Left renal cortex interstitium (tissue), 4 donors: ENCODE data around the gene NCMAP. TPM values are rescaled to one million over a fixed set of nuclear protein-coding genes. Genes with fewer than 3 reads are reported as not detected.
A peak's percentile ranks its signal among the peaks of the same experiment; 100 is the strongest.

Source experiments
- DNase-seq, 4 donors: peaks; one replicate each; pipeline ENCODE4 v3.0.0-alpha.2; 2013; ENCODE audit warnings: low read depth in 4 of 4, low spot score in 2 of 4, missing footprints in 1 of 4
- polyA plus RNA-seq, 4 donors: library from polyadenylated mRNA; unstranded; fragments of 120-200 nt; gene quantifications; one replicate each; pipeline ENCODE4 v1.2.1, GENCODE V29; 2013; ENCODE audit not compliant: insufficient read length in 4 of 4

The NCMAP gene
- polyA plus RNA-seq, 4 donors = 0.66 to 0.96 (median 0.79) TPM

DNA sequence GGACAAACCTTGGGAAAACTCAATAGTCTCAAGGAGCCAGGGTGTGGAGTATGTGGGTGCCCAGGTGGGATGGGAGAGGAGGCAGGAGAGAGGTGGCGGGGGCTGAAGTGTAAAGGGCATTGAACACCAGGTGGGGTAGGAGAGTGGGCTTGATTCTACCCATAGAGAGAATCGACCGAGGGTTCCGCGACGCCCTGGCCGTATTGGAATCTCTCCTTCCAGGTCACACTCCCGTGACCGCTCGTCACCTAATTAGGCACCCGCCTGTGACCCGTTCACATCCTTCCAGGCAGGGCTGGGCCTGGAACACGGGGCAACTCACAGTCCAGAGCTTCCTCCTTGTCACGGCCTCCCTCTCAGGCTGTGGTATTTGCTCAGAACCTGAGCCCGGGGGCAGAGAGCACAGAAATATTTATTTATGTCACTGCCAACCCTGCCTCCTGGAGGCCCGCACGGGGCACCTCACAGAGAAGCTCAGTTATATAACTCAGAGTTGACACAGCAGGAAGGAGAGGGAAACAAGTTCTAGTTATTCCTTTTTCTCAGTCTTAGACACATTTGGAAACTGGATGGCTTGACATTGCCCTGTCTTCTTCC lies 12.0 kb downstream of the NCMAP start:
- no peak for DNase-seq

DNA sequence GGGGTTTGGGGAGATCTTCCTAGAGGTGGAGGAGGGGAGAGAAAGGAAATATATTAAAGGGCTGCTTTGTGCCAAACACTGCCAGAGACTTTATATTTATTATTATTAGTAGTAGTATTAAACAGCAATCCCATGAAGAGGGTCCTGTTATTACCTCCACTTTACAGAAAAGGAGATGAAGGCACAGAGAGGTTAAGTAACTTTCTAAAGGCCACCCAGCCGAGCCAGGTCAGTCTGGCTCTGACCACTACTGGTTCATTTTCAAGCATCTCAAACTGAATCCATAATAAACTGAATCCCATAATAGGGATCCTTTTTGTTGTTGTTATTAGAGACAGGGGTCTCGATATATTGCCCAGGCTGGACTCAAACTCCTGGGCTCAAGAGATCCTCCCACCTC lies 12.6 kb downstream of the NCMAP start:
- no peak for DNase-seq

DNA sequence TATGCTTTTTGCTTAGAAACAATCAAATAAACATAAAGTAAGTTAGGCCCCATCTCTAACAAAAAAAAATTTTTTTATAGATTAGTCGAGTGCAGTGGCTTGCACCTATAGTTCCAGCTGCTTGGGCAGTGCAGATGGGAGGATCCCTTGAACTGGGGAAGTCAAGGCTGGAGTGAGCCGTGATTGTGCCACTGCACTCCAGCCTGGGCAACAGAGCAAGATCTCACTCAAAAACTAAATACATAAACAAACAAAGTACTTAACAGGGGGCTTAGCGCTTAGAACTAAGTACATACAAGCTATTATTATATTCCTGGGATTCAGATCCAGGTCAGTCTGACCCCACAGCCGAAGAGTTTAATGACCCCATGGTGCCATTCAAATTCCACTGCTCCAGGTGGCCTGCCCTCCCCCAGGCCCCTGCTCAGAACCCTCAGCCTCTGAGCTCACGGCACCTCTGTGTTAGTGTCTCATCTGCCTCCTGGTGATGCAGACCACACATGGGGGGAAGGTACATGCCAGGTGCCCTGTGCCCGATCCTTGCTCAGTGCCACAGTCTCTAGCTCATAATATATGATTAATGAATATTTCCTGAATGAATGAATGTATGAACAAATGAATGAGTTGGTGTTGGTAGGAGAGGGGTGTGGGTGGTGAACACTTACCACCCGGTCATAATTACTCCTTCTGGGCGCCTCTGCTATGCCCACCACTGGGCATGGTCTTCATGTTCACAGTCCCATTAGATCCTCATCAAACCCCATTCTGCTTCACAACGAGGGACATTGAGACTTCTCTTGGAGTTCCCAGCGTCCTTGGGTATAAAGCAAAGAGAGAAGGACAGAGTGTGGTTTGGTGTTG lies 14.6 kb downstream of the NCMAP start:
- DNase-seq = no peak

DNA sequence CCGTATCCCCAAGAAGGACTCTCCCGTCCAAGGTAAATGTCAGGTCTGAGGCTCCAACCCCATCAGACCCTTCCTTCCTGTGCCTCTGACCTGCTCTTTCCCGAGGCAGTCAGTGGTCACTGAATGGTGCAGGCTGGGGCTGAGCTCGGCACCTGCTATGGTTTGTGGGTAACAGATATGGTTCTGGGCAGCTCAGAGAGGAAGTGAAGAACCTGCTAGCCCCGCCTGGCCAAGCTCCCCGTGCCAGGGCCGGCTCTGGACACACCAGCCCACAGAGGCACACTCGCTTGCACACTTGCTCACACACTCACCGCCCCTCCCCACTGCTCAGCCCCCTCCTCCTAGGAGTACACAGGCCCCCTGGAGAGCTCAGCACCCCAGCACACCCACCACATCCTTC lies 16.4 kb downstream of the NCMAP start:
- no peak for DNase-seq

DNA sequence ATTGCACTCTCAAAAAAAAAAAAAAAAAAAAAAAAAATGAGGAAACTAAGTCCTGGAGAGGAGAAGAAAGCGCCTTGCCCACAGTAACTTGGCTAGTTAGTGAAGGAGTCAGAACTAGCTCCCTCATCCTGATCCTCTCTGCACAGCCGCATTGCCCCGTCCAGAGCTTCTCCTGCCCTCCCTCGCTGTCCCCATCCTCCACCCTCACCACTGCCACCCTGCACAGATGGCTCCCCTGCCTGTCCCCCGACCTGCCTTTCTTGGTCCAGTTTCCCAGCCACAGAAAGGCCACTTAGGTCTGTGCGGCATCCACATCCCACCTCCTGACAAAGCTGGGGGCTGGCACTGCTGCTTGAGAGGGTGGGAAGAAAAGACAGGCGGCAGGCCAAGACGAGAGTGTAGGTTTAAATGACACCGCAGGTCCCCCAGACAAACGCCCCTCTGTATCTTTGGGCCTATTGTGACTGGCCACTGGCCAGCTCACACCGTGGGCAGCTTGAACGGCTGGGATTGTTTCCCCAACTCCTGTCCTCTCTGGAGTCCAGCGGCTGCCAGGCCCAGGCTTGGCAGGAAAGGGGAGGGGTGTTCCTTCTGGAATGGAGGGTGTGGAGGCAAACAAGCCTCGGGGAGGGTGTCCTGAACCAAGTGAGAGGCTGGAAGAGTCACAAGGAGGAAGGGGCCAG lies 20.2 kb downstream of the NCMAP start:
- DNase-seq = no peak

DNA sequence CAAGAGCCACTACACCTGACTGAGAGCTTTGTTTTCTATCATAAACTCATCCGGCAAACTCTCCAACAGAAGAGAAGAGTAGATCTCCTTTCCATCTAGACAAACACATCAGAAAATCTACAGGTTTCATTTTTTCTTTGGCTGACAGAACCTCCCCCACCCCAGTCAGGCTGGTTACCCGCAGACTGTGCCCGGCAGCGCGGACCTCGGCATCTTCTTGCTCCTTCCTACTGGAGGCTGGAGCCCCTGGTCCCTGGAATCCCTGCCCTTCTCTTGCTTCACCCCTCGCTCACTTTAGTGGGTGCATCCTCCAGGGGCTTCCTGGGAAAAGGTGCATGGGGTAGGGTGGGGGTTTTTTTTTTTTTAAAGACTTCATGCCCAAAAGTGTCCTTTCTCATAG lies 23.0 kb downstream of the NCMAP start:
- DNase-seq = no peak

DNA sequence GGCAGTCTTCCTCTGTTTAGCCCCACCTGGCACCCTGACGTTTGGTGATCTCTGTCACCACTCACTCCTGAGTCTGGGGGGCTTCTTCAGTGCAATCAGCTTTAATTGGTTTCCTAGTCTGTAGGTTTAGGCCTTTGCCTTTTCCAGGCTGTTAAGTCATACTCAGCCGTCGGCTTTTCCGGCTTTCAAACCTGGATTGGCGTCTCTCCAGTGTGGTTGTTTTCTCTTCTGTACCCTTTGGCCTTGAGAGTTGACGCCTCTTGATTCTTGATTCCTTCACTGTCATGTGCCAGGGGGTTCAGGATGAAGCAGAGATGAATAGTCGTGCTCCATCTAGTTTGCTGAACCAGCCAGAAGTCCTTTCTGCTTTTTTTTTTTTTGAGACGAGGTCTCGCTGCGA lies 24.9 kb downstream of the NCMAP start:
- no peak for DNase-seq

DNA sequence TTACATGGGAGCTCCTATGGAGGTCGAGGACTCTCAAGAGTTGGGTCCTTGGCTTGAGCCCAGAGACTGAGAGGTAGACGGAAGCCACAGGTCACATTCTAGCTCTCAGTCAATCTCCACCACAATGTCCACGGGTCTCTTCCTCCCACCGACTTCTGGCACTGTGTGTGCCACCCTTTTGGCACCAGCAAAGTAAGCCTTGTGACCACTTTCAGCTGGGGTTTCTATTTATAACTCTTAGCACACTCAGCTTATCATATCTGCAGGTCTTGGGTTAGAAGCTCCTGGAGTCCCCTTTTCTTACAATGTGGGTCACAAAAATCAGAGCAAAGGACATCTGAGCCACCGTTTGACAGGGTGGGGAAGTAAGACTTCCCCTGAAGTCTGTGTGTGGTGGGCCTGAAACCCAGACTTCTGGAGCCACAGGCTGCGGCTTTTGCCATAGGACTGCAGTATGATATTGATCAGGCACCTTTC lies 28.3 kb downstream of the NCMAP start:
- DNase-seq = no peak

DNA sequence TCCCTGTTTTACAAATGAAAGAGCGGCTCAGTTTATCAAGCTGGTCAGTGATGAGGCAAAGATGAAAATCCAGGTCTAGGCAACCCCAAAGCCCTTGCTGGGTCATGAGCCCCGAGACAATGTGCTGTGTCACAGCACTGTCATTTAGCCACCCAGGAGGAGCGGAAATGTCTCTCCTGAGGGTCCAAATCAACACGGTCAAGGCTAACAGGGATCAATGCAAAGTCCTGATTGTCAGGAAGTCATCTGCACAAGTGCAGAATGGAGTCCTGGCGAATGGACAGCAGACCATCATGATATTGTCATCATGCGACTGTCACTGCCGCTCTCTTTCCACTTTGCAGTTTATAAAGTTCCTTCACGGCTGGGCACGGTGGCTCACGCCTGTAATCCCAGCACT lies 30.2 kb downstream of the NCMAP start:
- DNase-seq = no peak

DNA sequence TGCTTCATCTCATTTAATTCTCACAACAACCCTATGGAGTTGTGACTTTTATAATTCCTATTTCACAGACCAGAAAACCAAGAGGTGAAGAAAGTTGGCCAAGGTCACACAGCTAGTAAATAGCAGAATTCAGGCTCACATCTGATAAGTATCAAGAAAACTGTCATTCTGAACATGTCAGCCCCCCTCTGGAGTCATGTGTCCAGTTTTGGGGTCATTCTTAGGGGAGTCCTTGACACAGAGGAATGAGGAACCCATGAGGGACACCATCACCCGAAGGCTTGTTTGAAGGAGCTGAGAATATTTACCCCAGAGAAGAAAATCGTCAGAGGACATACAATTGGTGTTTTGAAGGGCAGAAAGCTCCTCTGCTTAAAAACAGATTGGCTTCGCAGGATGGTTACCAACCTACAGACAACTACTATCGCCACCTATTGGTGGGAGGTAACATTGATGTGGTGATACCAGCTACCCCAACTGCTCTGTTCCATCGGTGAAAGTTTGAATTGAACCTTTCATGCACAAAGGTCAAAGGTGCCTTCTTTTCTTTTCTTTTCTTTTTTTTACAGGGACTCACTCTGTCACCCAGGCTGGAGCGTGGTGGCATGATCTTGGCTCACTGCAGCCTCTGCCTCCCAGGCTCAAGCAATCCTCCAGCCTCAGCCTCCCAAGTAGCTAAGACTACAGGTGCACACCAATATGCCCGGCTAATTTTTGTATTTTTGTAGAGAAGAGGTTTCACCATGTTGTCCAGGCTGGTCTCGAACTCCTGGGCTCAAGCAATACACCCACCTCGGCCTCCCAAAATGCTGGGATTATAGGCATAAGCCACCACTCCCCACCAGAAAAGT lies 31.3 kb downstream of the NCMAP start:
- peak in 1 of 4 donors; percentile 44 for DNase-seq

DNA sequence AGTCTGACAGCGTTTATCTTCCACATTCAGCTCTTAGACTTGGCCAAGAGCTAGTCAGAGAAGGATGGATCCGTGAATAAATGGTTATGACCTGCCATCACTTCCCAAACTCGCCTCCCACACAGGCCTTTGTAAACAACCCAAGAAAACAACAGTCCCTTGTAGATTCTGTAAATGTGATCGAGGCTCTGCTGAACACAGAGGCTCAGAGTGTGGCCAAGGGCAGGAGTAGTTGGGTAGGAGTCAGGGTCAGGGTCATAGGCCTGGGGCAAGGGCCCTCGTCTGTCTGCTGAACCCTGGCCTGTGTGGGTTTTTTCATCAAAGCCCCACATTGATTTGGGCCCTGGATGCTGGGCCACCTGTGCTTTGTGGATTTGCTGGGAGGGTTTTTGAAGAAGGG lies 32.7 kb downstream of the NCMAP start:
- DNase-seq = no peak

DNA sequence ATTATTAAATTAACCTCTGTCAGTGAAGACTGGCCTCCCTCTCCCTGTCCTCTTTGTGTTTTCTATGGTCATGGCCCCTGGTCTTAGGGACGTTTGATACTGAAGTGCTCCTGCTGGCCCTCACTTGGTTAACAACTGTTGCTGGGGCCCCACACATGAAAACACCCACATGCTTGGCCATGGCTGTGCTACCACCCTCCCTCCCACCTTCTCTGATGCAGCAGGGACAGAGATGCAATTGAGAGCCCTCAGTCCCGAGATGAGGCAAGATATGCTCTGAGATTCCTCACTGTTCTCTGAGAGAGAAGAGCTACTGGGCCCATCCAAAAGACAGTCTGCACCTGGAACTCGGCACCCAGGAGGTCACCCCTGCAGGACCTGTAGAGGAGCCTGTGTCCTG lies 33.3 kb downstream of the NCMAP start:
- DNase-seq = no peak

DNA sequence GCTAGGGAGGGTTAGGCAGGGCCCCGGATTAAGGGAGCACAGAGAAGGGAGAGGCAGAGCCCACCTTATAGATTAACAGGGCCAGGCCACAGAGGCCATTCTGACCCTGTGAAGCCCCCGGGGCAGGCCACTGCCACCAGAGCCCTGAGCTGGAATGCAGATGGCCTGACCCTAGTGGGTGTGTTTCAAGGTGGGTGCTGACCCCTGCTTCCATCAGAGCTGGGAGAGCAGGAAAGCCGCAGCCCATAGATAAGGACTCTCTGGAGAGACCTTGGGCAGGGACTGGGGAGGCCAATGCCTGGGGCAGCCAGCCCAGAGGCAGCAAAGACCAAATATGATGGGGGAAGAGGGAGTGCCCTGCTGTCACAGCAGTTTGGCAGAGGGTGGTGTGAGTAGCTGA lies 35.9 kb downstream of the NCMAP start:
- DNase-seq = no peak

DNA sequence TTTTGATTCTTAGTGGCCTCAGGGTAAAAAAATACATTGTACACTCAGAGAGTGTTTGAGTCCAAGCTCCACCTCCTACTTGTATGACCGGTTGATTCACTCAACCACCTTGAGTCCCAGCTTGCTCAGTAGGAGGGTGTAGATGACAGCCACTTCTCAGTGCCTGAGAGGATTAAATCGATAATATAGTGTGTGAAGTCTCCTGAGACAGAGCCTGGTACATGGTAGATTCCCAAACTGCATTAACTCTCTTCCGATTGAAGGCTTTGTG lies 38.4 kb downstream of the NCMAP start:
- DNase-seq = no peak

DNA sequence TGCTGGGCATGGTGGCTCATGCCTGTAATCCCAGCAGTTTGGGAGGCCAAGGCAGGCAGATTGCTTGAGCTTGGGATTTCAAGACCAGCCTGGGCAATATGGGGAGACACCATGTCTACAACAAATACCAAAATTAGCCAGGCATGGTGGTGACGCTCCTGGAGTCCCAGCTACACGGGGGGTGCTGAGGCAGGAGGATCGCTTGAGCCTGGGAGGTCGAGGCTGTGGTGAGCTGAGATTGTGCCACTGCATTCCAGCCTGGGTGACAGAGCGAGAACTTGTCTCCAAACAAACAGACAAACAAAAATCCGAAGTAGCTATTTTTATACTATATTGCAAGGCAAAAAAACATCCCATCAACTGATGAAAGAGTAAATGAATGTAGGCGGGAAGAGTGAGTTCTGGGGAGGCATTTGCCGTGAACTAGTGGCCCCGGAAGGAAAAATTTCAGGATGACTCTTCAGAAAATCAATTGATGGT lies 40.6 kb downstream of the NCMAP start:
- no peak for DNase-seq

DNA sequence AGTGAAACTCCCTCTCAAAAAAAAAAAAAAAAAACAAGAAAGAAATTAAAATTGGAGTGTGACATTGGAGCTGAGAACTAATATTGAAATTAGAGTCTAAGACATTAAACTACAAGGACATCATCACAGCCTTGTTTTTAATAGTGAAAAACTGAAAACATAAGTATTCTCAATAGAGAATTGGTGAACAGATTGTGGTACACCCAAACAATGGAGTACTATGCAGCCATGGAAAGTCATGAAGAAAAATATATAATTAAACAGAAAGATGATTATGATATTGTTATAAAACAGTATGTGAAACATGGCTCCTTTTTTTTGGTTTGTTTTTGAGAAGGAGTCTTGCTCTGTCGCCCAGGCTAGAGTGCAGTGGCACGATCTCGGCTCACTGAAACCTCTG lies 43.4 kb downstream of the NCMAP start:
- DNase-seq = no peak

DNA sequence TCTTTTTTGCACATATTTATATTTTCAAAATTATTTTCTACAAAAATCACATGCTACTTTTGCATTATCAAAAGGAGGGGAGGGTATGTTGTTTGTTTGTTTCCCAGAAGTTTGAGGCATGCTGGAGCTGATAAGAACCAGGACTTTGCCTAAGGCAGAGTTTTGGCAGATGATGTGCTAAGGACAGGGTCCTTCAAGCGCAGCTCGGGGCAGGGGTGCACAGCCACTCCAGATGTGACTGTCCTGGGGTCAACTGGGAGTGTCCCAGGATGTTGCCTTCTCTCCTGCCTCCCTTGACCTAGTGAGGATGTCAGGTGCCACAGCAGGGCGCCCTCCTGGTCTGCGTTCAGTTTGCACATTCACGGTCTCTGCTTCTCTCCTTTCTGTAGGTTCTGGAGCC lies 44.7 kb downstream of the NCMAP start:
- DNase-seq = no peak

DNA sequence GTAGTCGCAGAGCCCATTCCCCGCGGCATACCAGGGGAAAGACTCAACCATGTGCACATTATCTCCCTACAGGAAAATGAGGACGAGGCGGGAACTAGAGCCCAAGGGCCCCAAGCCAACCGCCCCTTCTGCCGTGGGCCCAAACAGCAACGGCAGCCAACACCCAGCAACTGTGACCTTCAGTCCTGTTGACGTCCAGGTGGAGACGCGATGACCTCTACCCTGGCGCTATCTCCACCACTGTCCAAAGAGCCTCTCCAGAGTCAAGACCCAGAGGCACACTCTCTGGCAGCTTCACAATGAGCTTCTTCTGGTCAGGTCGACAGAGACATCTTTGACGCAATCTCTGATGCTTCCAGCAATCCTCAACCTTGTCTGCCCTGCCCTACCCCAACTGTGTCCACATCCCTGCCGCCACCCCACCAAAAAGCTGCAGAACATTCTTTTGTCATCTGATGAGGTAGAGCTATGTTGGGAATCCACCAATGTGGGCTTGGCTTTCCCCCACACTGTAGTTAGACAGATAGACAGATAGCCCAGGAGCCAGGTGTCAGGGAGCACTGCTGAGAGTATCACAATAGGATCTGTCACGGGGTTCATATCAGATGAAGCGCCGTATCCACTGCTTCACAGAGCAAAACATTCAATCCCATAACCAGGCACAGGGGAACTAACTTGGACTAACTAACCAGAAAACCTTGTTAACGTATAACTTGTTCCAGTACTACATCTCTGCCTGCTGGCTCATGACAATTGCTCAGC lies 49.8 kb downstream of the NCMAP start:
- DNase-seq = no peak

DNA sequence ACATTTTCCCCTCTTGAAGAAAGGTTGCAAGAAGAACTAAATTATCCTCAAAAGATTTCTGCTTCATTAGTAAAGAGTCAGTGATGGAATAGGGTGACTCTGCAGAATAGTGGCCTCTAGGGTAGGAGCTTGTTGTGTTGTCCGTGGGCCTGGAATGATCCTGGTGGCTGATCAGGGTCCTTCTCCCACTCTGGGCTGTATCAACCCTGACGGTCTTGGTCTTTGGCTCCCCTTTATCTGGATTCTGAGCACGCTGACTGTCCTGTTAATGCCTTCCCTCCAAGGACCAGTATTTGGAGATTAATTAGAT lies 50.4 kb downstream of the NCMAP start:
- no peak for DNase-seq

DNA sequence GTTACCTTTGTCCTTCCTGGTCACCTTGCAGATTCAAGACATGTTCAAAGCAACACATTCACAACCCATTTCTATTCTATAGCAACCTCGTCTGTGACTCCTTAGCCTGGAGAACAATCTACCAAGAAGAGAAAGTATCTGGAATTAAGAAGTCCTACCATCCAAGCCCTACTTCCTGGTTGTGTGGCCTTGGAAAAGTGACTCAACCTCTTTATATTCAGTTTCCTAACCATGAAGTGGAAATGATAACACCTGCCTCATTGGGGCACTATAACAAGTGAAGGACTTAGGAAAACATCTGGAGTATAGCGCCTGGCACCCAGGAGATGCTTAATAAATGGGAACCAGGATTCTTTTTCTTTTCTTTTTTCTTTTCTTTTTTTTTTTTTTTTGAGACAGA lies 50.7 kb downstream of the NCMAP start:
- DNase-seq = no peak
